Measurements from ENCODE around the gene SLC10A6.
"Not testable (repeated sequence)": the region's sequence is repeated elsewhere in the genome, so short reads cannot be mapped to it uniquely, and the experiment has no call there.

The SLC10A6 gene

GRCh38 chr4:86879641-86880040 lies 30.5 kb upstream of the SLC10A6 start:
- Histone ChIP-seq H3K9ac (ENCODE audit: low read length in 5 of 5) (no peak overlapping the region), H3K36me3 (ENCODE audit: control insufficient read depth in 5 of 5, insufficient read depth in 5 of 5, low read length in 5 of 5) (no peaks in the 10 kb centered on the region), H3K9me3 (ENCODE audit: control insufficient read depth in 5 of 5, low read length in 5 of 5) (peaks cover 2 to 24% (median 17%) of the 10 kb centered on the region in 5 donors), H3K4me1 (ENCODE audit: control insufficient read depth in 5 of 5, insufficient read depth in 5 of 5, low read length in 5 of 5) (no peaks in the 10 kb centered on the region), H3K27me3 (ENCODE audit: control insufficient read depth in 5 of 5, insufficient read depth in 4 of 5, low read length in 5 of 5) (no peaks in the 10 kb centered on the region), H3K4me3 (ENCODE audit: low read depth in 1 of 5, low read length in 5 of 5) (no peak overlapping the region), H3K27ac (ENCODE audit: low read depth, low read length) (no peak overlapping the region)

GRCh38 chr4:86878640-86879039 lies 29.5 kb upstream of the SLC10A6 start:
- H3K27me3 ChIP-seq (ENCODE audit: control insufficient read depth in 5 of 5, insufficient read depth in 4 of 5, low read length in 5 of 5) = no peaks in the 10 kb centered on the region
- peaks cover 2 to 24% (median 17%) of the 10 kb centered on the region in 5 donors for H3K9me3 ChIP-seq (ENCODE audit: control insufficient read depth in 5 of 5, low read length in 5 of 5)
- no peak overlapping the region for H3K27ac ChIP-seq (ENCODE audit: low read depth, low read length)
- no peak overlapping the region for H3K4me3 ChIP-seq (ENCODE audit: low read depth in 1 of 5, low read length in 5 of 5)
- H3K36me3 ChIP-seq (ENCODE audit: control insufficient read depth in 5 of 5, insufficient read depth in 5 of 5, low read length in 5 of 5) = no peaks in the 10 kb centered on the region
- no peaks in the 10 kb centered on the region for H3K4me1 ChIP-seq (ENCODE audit: control insufficient read depth in 5 of 5, insufficient read depth in 5 of 5, low read length in 5 of 5)
- no peak overlapping the region for H3K9ac ChIP-seq (ENCODE audit: low read length in 5 of 5)

GRCh38 chr4:86876894-86877685 lies 27.9 kb upstream of the SLC10A6 start:
- H3K4me3 ChIP-seq (ENCODE audit: low read depth in 1 of 5, low read length in 5 of 5) = no peak overlapping the region
- no peaks in the 10 kb centered on the region for H3K36me3 ChIP-seq (ENCODE audit: control insufficient read depth in 5 of 5, insufficient read depth in 5 of 5, low read length in 5 of 5)
- H3K27me3 ChIP-seq (ENCODE audit: control insufficient read depth in 5 of 5, insufficient read depth in 4 of 5, low read length in 5 of 5) = no peaks in the 10 kb centered on the region
- no peak overlapping the region for H3K9ac ChIP-seq (ENCODE audit: low read length in 5 of 5)
- no peak overlapping the region for H3K27ac ChIP-seq (ENCODE audit: low read depth, low read length)
- peaks cover 2 to 24% (median 17%) of the 10 kb centered on the region in 5 donors for H3K9me3 ChIP-seq (ENCODE audit: control insufficient read depth in 5 of 5, low read length in 5 of 5)
- no peaks in the 10 kb centered on the region for H3K4me1 ChIP-seq (ENCODE audit: control insufficient read depth in 5 of 5, insufficient read depth in 5 of 5, low read length in 5 of 5)

- not testable (repeated sequence) for H3K27me3 ChIP-seq (ENCODE audit: control insufficient read depth in 5 of 5, insufficient read depth in 4 of 5, low read length in 5 of 5); H3K4me1 ChIP-seq (ENCODE audit: control insufficient read depth in 5 of 5, insufficient read depth in 5 of 5, low read length in 5 of 5); H3K36me3 ChIP-seq (ENCODE audit: control insufficient read depth in 5 of 5, insufficient read depth in 5 of 5, low read length in 5 of 5); H3K4me3 ChIP-seq (ENCODE audit: low read depth in 1 of 5, low read length in 5 of 5); H3K27ac ChIP-seq (ENCODE audit: low read depth, low read length); H3K9ac ChIP-seq (ENCODE audit: low read length in 5 of 5)
- H3K9me3 ChIP-seq (ENCODE audit: control insufficient read depth in 5 of 5, low read length in 5 of 5) = peaks cover 2 to 21% (median 17%) of the 10 kb centered on the region in 5 donors
Measured at GRCh38 chr4:86875436-86875835, 26.3 kb upstream of the SLC10A6 start.

DNA sequence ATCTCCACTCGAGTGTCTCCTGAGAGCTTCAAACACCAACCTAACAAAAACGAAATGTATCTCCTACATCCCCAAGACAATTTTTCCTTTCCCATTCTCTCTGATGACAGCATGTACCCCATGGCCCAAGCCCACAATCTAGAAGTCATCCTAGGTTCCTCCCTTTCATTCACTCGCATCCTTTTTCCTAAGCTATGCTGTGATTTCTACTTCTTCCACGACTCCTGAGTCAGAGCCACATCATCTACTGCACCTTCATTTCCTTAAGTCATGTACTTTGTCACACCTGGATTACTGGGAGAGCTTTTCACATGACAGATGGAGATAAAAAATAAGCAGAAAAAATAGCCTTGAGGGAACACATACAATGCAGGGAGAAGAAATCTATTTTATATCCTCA lies 23.0 kb upstream of the SLC10A6 start:
- Histone ChIP-seq H3K27ac (ENCODE audit: low read depth, low read length) (no peak overlapping the region), H3K9me3 (ENCODE audit: control insufficient read depth in 5 of 5, low read length in 5 of 5) (no peaks in the 10 kb centered on the region), H3K4me3 (ENCODE audit: low read depth in 1 of 5, low read length in 5 of 5) (no peak overlapping the region), H3K4me1 (ENCODE audit: control insufficient read depth in 5 of 5, insufficient read depth in 5 of 5, low read length in 5 of 5) (no peaks in the 10 kb centered on the region), H3K36me3 (ENCODE audit: control insufficient read depth in 5 of 5, insufficient read depth in 5 of 5, low read length in 5 of 5) (no peaks in the 10 kb centered on the region), H3K9ac (ENCODE audit: low read length in 5 of 5) (no peak overlapping the region), H3K27me3 (ENCODE audit: control insufficient read depth in 5 of 5, insufficient read depth in 4 of 5, low read length in 5 of 5) (no peaks in the 10 kb centered on the region)

GRCh38 chr4:86870442-86871069 lies 21.4 kb upstream of the SLC10A6 start:
- no peak overlapping the region for H3K27ac ChIP-seq (ENCODE audit: low read depth, low read length)
- no peak overlapping the region for H3K9ac ChIP-seq (ENCODE audit: low read length in 5 of 5)
- no peaks in the 10 kb centered on the region for H3K4me1 ChIP-seq (ENCODE audit: control insufficient read depth in 5 of 5, insufficient read depth in 5 of 5, low read length in 5 of 5)
- no peaks in the 10 kb centered on the region for H3K27me3 ChIP-seq (ENCODE audit: control insufficient read depth in 5 of 5, insufficient read depth in 4 of 5, low read length in 5 of 5)
- no peaks in the 10 kb centered on the region for H3K36me3 ChIP-seq (ENCODE audit: control insufficient read depth in 5 of 5, insufficient read depth in 5 of 5, low read length in 5 of 5)
- no peaks in the 10 kb centered on the region for H3K9me3 ChIP-seq (ENCODE audit: control insufficient read depth in 5 of 5, low read length in 5 of 5)
- H3K4me3 ChIP-seq (ENCODE audit: low read depth in 1 of 5, low read length in 5 of 5) = no peak overlapping the region

GRCh38 chr4:86857341-86858052 lies 8.3 kb upstream of the SLC10A6 start:
- Histone ChIP-seq H3K9ac (ENCODE audit: low read length in 5 of 5) (no peak overlapping the region), H3K4me3 (ENCODE audit: low read depth in 1 of 5, low read length in 5 of 5) (no peak overlapping the region), H3K36me3 (ENCODE audit: control insufficient read depth in 5 of 5, insufficient read depth in 5 of 5, low read length in 5 of 5) (no peaks in the 10 kb centered on the region), H3K4me1 (ENCODE audit: control insufficient read depth in 5 of 5, insufficient read depth in 5 of 5, low read length in 5 of 5) (no peaks in the 10 kb centered on the region), H3K9me3 (ENCODE audit: control insufficient read depth in 5 of 5, low read length in 5 of 5) (no peaks in the 10 kb centered on the region), H3K27me3 (ENCODE audit: control insufficient read depth in 5 of 5, insufficient read depth in 4 of 5, low read length in 5 of 5) (no peaks in the 10 kb centered on the region), H3K27ac (ENCODE audit: low read depth, low read length) (no peak overlapping the region)

- H3K4me3 ChIP-seq (ENCODE audit: low read depth in 1 of 5, low read length in 5 of 5) = no peak overlapping the region
- no peak overlapping the region for H3K27ac ChIP-seq (ENCODE audit: low read depth, low read length)
- no peak overlapping the region for H3K9ac ChIP-seq (ENCODE audit: low read length in 5 of 5)
- H3K9me3 ChIP-seq (ENCODE audit: control insufficient read depth in 5 of 5, low read length in 5 of 5) = no peaks in the 10 kb centered on the region
- H3K4me1 ChIP-seq (ENCODE audit: control insufficient read depth in 5 of 5, insufficient read depth in 5 of 5, low read length in 5 of 5) = no peaks in the 10 kb centered on the region
- no peaks in the 10 kb centered on the region for H3K36me3 ChIP-seq (ENCODE audit: control insufficient read depth in 5 of 5, insufficient read depth in 5 of 5, low read length in 5 of 5)
- H3K27me3 ChIP-seq (ENCODE audit: control insufficient read depth in 5 of 5, insufficient read depth in 4 of 5, low read length in 5 of 5) = no peaks in the 10 kb centered on the region
Measured at GRCh38 chr4:86856896-86857295, 7.7 kb upstream of the SLC10A6 start.

DNA sequence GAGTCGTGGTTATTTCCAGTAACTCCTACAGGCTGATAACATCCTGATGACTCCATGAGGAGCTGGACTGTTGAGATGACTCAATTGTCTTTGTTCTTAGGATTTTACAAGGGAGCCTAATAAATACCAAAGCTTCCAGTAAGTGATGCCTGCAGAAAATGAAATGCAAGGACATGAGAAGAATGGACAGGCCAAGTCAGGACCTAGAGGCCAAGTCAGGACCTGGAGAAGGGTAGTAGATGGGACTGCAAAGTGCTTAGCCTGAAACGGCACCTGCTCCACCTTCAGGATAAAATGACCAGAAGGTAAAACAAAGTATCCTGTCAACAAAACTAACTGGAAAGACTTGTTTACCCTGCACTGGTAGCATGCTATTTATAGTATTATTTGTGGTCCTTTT lies 6.4 kb upstream of the SLC10A6 start:
- H3K4me3 ChIP-seq (ENCODE audit: low read depth in 1 of 5, low read length in 5 of 5) = no peak overlapping the region
- no peak overlapping the region for H3K9ac ChIP-seq (ENCODE audit: low read length in 5 of 5)
- no peak overlapping the region for H3K27ac ChIP-seq (ENCODE audit: low read depth, low read length)
- H3K36me3 ChIP-seq (ENCODE audit: control insufficient read depth in 5 of 5, insufficient read depth in 5 of 5, low read length in 5 of 5) = no peaks in the 10 kb centered on the region
- H3K9me3 ChIP-seq (ENCODE audit: control insufficient read depth in 5 of 5, low read length in 5 of 5) = no peaks in the 10 kb centered on the region
- H3K27me3 ChIP-seq (ENCODE audit: control insufficient read depth in 5 of 5, insufficient read depth in 4 of 5, low read length in 5 of 5) = no peaks in the 10 kb centered on the region
- H3K4me1 ChIP-seq (ENCODE audit: control insufficient read depth in 5 of 5, insufficient read depth in 5 of 5, low read length in 5 of 5) = no peaks in the 10 kb centered on the region

GRCh38 chr4:86853209-86853608 lies 4.0 kb upstream of the SLC10A6 start:
- H3K36me3 ChIP-seq (ENCODE audit: control insufficient read depth in 5 of 5, insufficient read depth in 5 of 5, low read length in 5 of 5) = no peaks in the 10 kb centered on the region
- H3K27ac ChIP-seq (ENCODE audit: low read depth, low read length) = no peak overlapping the region
- no peak overlapping the region for H3K4me3 ChIP-seq (ENCODE audit: low read depth in 1 of 5, low read length in 5 of 5)
- H3K27me3 ChIP-seq (ENCODE audit: control insufficient read depth in 5 of 5, insufficient read depth in 4 of 5, low read length in 5 of 5) = no peaks in the 10 kb centered on the region
- H3K4me1 ChIP-seq (ENCODE audit: control insufficient read depth in 5 of 5, insufficient read depth in 5 of 5, low read length in 5 of 5) = peaks cover 0 to 23% (median 18%) of the 10 kb centered on the region in 5 donors
- H3K9ac ChIP-seq (ENCODE audit: low read length in 5 of 5) = no peak overlapping the region
- H3K9me3 ChIP-seq (ENCODE audit: control insufficient read depth in 5 of 5, low read length in 5 of 5) = no peaks in the 10 kb centered on the region
